Kidney epithelial cell (primary cell): ENCODE data around the gene TEX261. TPM values are rescaled to one million over a fixed set of nuclear protein-coding genes. Genes with fewer than 3 reads are reported as not detected.

Experiments used
- DNase-seq: peaks from one replicate; pipeline ENCODE4 v3.0.0-alpha.2; 2010; ENCODE audit warnings: low read depth
- H3K27me3 ChIP-seq: 2 replicates; pipeline ENCODE4 v1.6.0; 2011; ENCODE audit warnings: low read length; ENCODE audit not compliant: control insufficient read depth, insufficient read depth
- H3K36me3 ChIP-seq: 2 replicates; pipeline ENCODE4 v1.5.1; 2011; ENCODE audit warnings: low read length; ENCODE audit not compliant: control insufficient read depth, insufficient read depth
- H3K4me3 ChIP-seq: 2 replicates; pipeline ENCODE4 v1.5.1; 2011; ENCODE audit warnings: low read depth, mild to moderate bottlenecking, control low read depth, low read length
- total RNA-seq: library from RNA; depleted of rRNA; stranded (reverse); fragments of >200 nt; gene quantifications from 2 replicates; pipeline ENCODE4 v1.2.3, GENCODE V29; 2015
- TF ChIP-seq, protein P1 (sequence below): IDR thresholded peaks from 2 replicates; pipeline ENCODE4 v1.5.1; 2011; ENCODE audit warnings: mild to moderate bottlenecking, moderate library complexity, low read length, control low read depth, inconsistent platforms; ENCODE audit not compliant: insufficient read depth, poor library complexity, severe bottlenecking

Gene TEX261
- total RNA-seq, 1 donor from 2014 or later = 45.2 TPM

DNA sequence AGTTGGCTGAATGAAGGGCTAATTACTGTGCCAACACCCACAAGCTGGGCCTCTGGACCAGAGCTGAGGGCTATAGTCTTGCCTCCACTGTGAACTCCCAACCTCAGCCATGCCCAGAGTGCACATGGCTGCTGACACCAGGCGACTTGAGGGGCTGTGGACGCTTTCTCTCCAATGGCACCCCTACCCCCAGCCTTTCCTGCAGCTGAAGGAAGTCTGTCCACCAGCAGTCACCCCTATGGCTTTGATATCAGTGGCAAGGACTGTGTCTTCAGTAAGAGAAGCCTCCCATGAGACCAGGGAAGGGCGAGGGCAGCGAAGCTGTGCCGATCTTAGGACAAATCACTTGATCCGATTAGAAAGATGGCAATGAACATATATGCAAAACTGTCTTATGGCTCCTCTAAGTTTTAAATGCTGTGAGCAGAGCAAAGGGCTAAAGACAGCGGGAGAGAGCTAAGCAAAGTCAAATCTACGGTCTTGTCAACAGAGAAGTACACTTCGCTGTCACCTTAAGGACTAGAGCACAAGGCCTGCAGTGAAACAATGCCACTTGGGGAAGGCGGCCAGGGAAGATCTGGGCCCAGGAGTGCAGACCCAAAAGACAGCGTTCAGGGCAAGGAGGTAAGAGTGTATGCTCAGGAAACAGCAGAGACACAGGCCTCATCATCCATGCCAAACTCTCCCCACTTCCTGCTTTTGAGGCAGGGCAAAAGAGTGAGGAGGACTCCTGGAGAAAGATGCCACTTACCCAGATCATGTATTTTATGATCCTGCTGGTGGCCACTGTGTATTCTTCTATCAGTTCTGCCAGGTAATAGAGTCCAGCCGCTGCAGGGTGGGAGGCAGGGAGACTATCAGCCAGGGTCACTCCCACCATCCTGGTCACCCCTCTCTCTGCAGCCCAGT lies 1.5 kb downstream of the TEX261 start:
- TF ChIP-seq, protein P1, sequence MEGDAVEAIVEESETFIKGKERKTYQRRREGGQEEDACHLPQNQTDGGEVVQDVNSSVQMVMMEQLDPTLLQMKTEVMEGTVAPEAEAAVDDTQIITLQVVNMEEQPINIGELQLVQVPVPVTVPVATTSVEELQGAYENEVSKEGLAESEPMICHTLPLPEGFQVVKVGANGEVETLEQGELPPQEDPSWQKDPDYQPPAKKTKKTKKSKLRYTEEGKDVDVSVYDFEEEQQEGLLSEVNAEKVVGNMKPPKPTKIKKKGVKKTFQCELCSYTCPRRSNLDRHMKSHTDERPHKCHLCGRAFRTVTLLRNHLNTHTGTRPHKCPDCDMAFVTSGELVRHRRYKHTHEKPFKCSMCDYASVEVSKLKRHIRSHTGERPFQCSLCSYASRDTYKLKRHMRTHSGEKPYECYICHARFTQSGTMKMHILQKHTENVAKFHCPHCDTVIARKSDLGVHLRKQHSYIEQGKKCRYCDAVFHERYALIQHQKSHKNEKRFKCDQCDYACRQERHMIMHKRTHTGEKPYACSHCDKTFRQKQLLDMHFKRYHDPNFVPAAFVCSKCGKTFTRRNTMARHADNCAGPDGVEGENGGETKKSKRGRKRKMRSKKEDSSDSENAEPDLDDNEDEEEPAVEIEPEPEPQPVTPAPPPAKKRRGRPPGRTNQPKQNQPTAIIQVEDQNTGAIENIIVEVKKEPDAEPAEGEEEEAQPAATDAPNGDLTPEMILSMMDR = no peak
- DNase-seq = no peak
- H3K27me3 ChIP-seq = no peaks in the 10 kb centered on the region
- H3K36me3 ChIP-seq = peaks cover 2% of the 10 kb centered on the region
- H3K4me3 ChIP-seq = peak overlapping the region; percentile 80

DNA sequence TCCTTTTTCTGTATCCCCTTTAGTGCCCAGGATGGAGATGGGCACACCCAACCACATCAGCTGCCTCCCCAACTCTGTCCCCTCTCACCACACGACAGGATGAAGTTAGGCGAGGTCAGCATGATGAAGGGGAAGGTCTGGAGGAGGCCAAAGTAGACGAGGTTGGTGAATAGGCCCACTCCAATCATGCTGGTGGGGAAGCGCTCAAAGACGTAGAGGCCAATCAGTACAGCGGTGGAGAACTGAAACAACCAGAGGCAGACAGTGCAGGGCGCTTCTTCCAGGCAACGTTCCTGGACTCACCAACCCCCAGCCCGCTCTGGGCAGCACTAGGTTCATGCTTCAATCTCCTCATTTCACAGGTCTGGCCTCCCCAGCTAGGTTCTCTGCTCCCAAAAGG lies 2.9 kb downstream of the TEX261 start:
- TF ChIP-seq, protein P1 = no peak
- Histone ChIP-seq H3K27me3 (no peaks in the 10 kb centered on the region), H3K4me3 (no peak overlapping the region), H3K36me3 (peaks cover 2% of the 10 kb centered on the region)
- DNase-seq = no peak

DNA sequence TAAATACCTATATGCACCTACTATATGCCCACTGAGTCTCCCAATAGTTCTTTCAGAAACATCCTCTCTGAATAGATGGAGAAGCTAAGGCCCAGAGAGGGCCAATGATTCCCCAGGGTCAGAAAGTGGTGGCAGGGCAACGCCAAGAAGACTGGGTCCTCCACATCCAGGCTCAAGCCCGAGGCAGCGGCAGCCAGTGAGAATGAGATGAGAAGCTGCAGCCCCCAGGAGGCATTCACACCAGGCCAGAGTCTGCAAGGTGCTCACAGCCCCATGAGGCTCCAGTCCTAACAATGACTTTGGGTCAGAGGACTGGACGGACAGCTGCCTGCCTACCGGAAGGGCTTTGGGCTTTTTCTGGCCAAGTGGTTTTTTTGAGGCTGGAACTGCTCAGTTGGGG lies 3.5 kb downstream of the TEX261 start:
- TF ChIP-seq, protein P1 = no peak
- no peaks in the 10 kb centered on the region for H3K27me3 ChIP-seq
- DNase-seq = no peak
- H3K36me3 ChIP-seq = peaks cover 2% of the 10 kb centered on the region
- no peak overlapping the region for H3K4me3 ChIP-seq

DNA sequence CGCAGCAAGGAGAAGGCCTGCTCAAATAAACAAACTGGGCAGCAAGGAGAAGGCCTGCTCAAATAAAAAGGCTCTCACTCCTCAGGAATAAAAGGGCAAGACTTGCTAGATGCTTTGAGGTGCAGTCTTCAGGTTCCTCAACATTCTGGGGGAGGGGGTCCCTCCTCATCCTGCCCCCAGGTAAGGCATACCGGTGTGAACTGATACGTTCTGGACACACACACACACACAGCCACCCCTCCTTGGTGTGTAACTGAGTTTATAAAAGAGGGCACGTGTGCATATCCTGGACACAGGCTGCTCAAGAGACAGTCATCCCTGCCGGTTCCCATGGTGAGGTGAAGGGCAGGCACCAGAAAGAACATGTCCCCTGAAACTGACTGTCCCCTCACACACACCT lies 4.5 kb downstream of the TEX261 start:
- no peaks in the 10 kb centered on the region for H3K27me3 ChIP-seq

DNA sequence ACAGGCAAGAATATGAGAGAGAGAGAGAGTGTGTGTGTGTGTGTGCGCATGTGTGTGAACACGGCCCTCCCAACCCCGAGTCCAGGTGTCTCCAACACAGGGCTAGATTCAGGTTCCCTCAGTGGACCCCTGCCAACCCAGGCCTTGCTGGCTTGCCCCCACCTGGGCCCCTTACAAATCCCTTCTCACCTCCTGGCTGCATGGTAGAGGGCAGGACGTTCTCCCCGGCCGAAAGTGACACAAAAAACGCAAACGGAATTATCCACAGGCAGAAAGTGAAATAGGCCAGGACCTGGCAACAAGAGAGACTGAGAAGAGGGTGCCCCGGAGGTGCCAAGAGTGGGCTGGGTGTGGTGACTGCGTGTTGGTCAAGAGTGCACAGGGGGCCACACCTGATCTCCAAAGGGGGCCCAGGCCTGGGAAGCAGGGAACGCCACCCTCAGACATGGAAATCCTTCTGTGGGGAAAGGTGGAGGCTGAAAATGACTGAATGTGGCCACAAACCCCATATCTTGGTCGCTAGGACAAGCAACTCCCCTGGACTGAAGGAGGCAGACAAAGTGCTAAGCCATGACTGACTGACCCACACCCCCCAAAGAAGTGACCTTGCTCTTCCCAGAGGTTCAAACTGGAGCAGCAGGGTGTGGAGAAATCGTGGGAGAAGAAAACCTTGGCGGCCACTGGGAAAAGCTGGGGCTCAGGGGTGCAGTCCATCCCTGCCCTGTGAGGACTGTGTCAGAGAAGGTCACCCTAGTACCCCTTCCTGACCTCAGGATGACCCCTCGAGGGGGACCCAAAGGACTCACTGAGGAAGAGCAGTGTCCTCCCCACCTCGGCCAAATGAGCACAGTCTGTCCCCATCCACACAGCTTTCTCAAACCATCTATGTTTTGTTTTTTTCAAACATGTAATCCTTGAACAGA lies 5.7 kb downstream of the TEX261 start:
- no peak for DNase-seq
- Histone ChIP-seq H3K36me3 (peaks cover 2% of the 10 kb centered on the region), H3K27me3 (no peaks in the 10 kb centered on the region), H3K4me3 (no peak overlapping the region)
- TF ChIP-seq, protein P1 = no peak

More for the DNA sequence above, 4.5 kb downstream of the TEX261 start:
- TF ChIP-seq, protein P1 = no peak
- no peak for DNase-seq
- Histone ChIP-seq H3K36me3 (peaks cover 2% of the 10 kb centered on the region), H3K4me3 (no peak overlapping the region)
